ENCODE data around the gene PSME2. TPM values are rescaled to one million over a fixed set of nuclear protein-coding genes. Genes with fewer than 3 reads are reported as not detected.

Gene PSME2
- total and polyA plus RNA-seq, 2 of the 13 experiments (the other 11 are each of a cell fraction or from before 2014, with no cell fraction given) = 332 to 716 TPM

- TF ChIP-seq RNF219 (CRISPR knock-in tag; IDR thresholded peaks at IDR 0.05) (no peak), BCL3 (CRISPR knock-in tag; IDR thresholded peaks at IDR 0.05) (no peak), ZNF570 (CRISPR knock-in tag; IDR thresholded peaks at IDR 0.05; ENCODE audit: borderline replicate concordance) (no peak), PHF5A (CRISPR knock-in tag; IDR thresholded peaks at IDR 0.05; ENCODE audit: low read depth, unreplicated experiment) (no peak), NRL (CRISPR knock-in tag; IDR thresholded peaks at IDR 0.05; ENCODE audit: borderline replicate concordance) (peak; percentile 44; the same call in 1 of the 2 replicates), PHF8 (CRISPR knock-in tag; IDR thresholded peaks at IDR 0.05) (0 out of 2 replicates have a peak, but pooled peaks have one; percentile 11), ZNF207 (IDR thresholded peaks at IDR 0.05; ENCODE audit: borderline replicate concordance) (0 out of 2 replicates have a peak, but pooled peaks have one; percentile 47), ZBTB7A (CRISPR knock-in tag; IDR thresholded peaks at IDR 0.05) (no peak), ZNF609 (CRISPR knock-in tag; IDR thresholded peaks at IDR 0.05; ENCODE audit: borderline replicate concordance) (no peak), ZNF768 (CRISPR knock-in tag; IDR thresholded peaks at IDR 0.05) (peak; percentile 31; the same call in 1 of the 2 replicates), MTF2 (CRISPR knock-in tag; IDR thresholded peaks at IDR 0.05; ENCODE audit: borderline replicate concordance) (no peak), DNMT1 (CRISPR knock-in tag; IDR thresholded peaks at IDR 0.05) (0 out of 2 replicates have a peak, but pooled peaks have one; percentile 76), ZEB1 (IDR thresholded peaks at IDR 0.05; ENCODE audit: insufficient replicate concordance, low read depth) (no peak), PHB2 (IDR thresholded peaks at IDR 0.05; ENCODE audit: partially characterized antibody) (no peak), IKZF4 (CRISPR knock-in tag; IDR thresholded peaks at IDR 0.05; ENCODE audit: borderline replicate concordance, low read depth, not compliant biosample characterization) (no peak), GATA4 (IDR thresholded peaks at IDR 0.05; ENCODE audit: borderline replicate concordance, low read depth) (no peak), ZNF253 (CRISPR knock-in tag; IDR thresholded peaks at IDR 0.05; ENCODE audit: borderline replicate concordance) (peak; percentile 73; the same call in 1 of the 2 replicates), ZNF782 (CRISPR knock-in tag; IDR thresholded peaks at IDR 0.05; ENCODE audit: borderline replicate concordance) (no peak)
- TF ChIP-seq, protein P1, sequence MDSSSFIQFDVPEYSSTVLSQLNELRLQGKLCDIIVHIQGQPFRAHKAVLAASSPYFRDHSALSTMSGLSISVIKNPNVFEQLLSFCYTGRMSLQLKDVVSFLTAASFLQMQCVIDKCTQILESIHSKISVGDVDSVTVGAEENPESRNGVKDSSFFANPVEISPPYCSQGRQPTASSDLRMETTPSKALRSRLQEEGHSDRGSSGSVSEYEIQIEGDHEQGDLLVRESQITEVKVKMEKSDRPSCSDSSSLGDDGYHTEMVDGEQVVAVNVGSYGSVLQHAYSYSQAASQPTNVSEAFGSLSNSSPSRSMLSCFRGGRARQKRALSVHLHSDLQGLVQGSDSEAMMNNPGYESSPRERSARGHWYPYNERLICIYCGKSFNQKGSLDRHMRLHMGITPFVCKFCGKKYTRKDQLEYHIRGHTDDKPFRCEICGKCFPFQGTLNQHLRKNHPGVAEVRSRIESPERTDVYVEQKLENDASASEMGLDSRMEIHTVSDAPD (CRISPR knock-in tag; IDR thresholded peaks at IDR 0.05) = no peak
Measured at GRCh38 chr14:24186831-24187538, 40.6 kb upstream of the PSME2 start (continued).
